ENCODE data around the gene PRX.

- TF ChIP-seq CTCF (IDR thresholded peaks at IDR 0.05) (no peak), POLR2A (IDR thresholded peaks at IDR 0.05) (no peak)
Measured at GRCh38 chr19:40411125-40411842, 1.9 kb downstream of the PRX start.
